B cell (primary cell): ENCODE measurements around the gene ORC5. TPM values are rescaled to one million over a fixed set of nuclear protein-coding genes. Genes with fewer than 3 reads are reported as not detected.

Source experiments
- ATAC-seq: fragments of 200-7000 bp; cut with Tn5 transposase; one replicate; pipeline ENCODE4 v1.10.0; 2021; ENCODE audit warnings: low read depth, mild to moderate bottlenecking, moderate number of reproducible peaks, moderate library complexity
- CTCF ChIA-PET: fragments of 350-600 bp; sonication (Branson Sonifier 250); formaldehyde crosslinking; loops from one replicate; lab custom pipeline; 2021; ENCODE audit warnings: antibody characterized with exemption, inconsistent platforms; lab: Charles Lee
- POLR2A ChIA-PET: fragments of 350-600 bp; sonication (Branson Sonifier 250); formaldehyde crosslinking; loops from one replicate; lab custom pipeline; 2021; ENCODE audit warnings: antibody characterized with exemption; lab: Charles Lee
- DNase-seq: peaks from one replicate; pipeline ENCODE4 v3.0.0; 2013
- H2AFZ ChIP-seq: 2 replicates; pipeline ENCODE4 v1.6.1; 2012; ENCODE audit warnings: mild to moderate bottlenecking, low read depth, low read length; ENCODE audit not compliant: insufficient read depth, poor library complexity, severe bottlenecking
- H3K27ac ChIP-seq, 2 donors: 1 replicate in 1 of 2; 2 replicates in 1 of 2; pipeline ENCODE4 v1.5.1; 2012 to 2013; ENCODE audit warnings: low read length in 2 of 2, mild to moderate bottlenecking in 2 of 2, moderate library complexity in 1 of 2
- H3K27me3 ChIP-seq, 4 experiments: fragments of 200-600 bp in 1 of 4; sonication (generic) in 1 of 4; replicated peaks in 1 of 4; 1 replicate in 2 of 4; 2 replicates in 2 of 4; pipeline versions ENCODE4 v1.6.1 to v1.7.0; 2013 to 2016; ENCODE audit warnings: low read length in 3 of 4, mild to moderate bottlenecking in 2 of 4, mixed read lengths in 1 of 4, moderate library complexity in 1 of 4; ENCODE audit not compliant: insufficient read depth in 4 of 4, control insufficient read depth in 3 of 4; ENCODE audit errors: control extremely low read depth in 1 of 4
- H3K36me3 ChIP-seq, 2 experiments: replicated peaks in 1 of 2; 1 replicate in 1 of 2; 2 replicates in 1 of 2; pipeline versions ENCODE4 v1.6.1 to v1.7.1; 2013; ENCODE audit warnings: low read length in 1 of 2; ENCODE audit not compliant: insufficient read depth in 2 of 2, control insufficient read depth in 1 of 2; ENCODE audit errors: control extremely low read depth in 1 of 2, extremely low read depth in 1 of 2
- H3K4me1 ChIP-seq, 2 donors: fragments of 200-600 bp in 1 of 2; sonication (generic) in 1 of 2; 1 replicate in 1 of 2; 2 replicates in 1 of 2; pipeline versions ENCODE4 v1.5.1 to v1.6.1; 2013 to 2017; ENCODE audit warnings: low read length in 2 of 2; ENCODE audit not compliant: control insufficient read depth in 2 of 2, insufficient read depth in 2 of 2
- H3K4me2 ChIP-seq: replicated peaks from 2 replicates; pipeline ENCODE3; 2012; ENCODE audit warnings: mild to moderate bottlenecking, low read depth, low read length; ENCODE audit not compliant: poor library complexity, severe bottlenecking
- H3K4me3 ChIP-seq, 5 experiments: fragments of 200-600 bp in 1 of 5; sonication (generic) in 1 of 5; 1 replicate in 3 of 5; 2 replicates in 2 of 5; pipeline versions ENCODE4 v1.5.1 to v1.7.0; 2011 to 2016; ENCODE audit warnings: low read length in 4 of 5, mild to moderate bottlenecking in 4 of 5, low read depth in 2 of 5, control low read depth in 1 of 5, moderate library complexity in 1 of 5; ENCODE audit not compliant: insufficient read depth in 1 of 5; ENCODE audit errors: control extremely low read depth in 1 of 5, extremely low read depth in 1 of 5
- H3K79me2 ChIP-seq: fragments of 200-600 bp; sonication (generic); one replicate; pipeline ENCODE4 v1.6.0; 2016; ENCODE audit warnings: low read length; ENCODE audit not compliant: control insufficient read depth, insufficient read depth
- H3K9ac ChIP-seq: fragments of 200-600 bp; sonication (generic); 2 replicates; pipeline ENCODE4 v1.6.1; 2017; ENCODE audit warnings: mild to moderate bottlenecking, low read length, moderate library complexity
- H3K9me3 ChIP-seq, 3 donors: one replicate each; pipeline versions ENCODE4 v1.6.1 to v1.7.1; 2013; ENCODE audit warnings: low read length in 2 of 3; ENCODE audit not compliant: control insufficient read depth in 2 of 3, insufficient read depth in 1 of 3; ENCODE audit errors: control extremely low read depth in 1 of 3
- H4K20me1 ChIP-seq: 2 replicates; pipeline ENCODE4 v1.6.0; 2012; ENCODE audit warnings: mild to moderate bottlenecking, low read length; ENCODE audit not compliant: insufficient read depth, control insufficient read depth, poor library complexity, severe bottlenecking
- H3K27ac Mint-ChIP-seq: one replicate; pipeline ENCODE4 v1.8.0; 2021; ENCODE audit warnings: mixed read lengths
- H3K27me3 Mint-ChIP-seq: one replicate; pipeline ENCODE4 v1.8.0; 2021; ENCODE audit warnings: mixed read lengths
- H3K4me1 Mint-ChIP-seq: one replicate; pipeline ENCODE4 v1.8.0; 2021; ENCODE audit warnings: mixed read lengths
- H3K4me3 Mint-ChIP-seq: one replicate; pipeline ENCODE4 v1.8.0; 2021; ENCODE audit warnings: mixed read lengths
- H3K9me3 Mint-ChIP-seq: one replicate; pipeline ENCODE4 v1.8.0; 2022; ENCODE audit warnings: mixed read lengths; ENCODE audit not compliant: insufficient read depth
- CTCF ChIP-seq: fragments of 200-600 bp; IDR thresholded peaks from one replicate; pipeline ENCODE4 v1.8.0; 2022; ENCODE audit warnings: antibody characterized with exemption, mild to moderate bottlenecking
- EZH2 ChIP-seq: IDR thresholded peaks from 2 replicates; pipeline ENCODE4 v1.6.1; 2012; ENCODE audit warnings: borderline replicate concordance, low read depth, mild to moderate bottlenecking, moderate library complexity, low read length; ENCODE audit not compliant: insufficient read depth, poor library complexity, severe bottlenecking
- WGBS: methylation state at CpG from one replicate; pipeline ENCODE4 v1.1.5; 2013; ENCODE audit warnings: missing lambda C conversion rate; ENCODE audit not compliant: insufficient coverage; 5-methylcytosine and 5-hydroxymethylcytosine counted together
- intact Hi-C: fragments of 100-400 bp; cut with micrococcal nuclease; formaldehyde crosslinking; loops from one replicate; pipeline ENCODE4 v1.10.0; 2022
- polyA plus RNA-seq: library from polyadenylated mRNA; depleted of rRNA; stranded (reverse); fragments of >200 nt; gene quantifications from 2 replicates; pipeline ENCODE4 v1.2.3, GENCODE V29; 2012
- total RNA-seq, 2 donors: library from RNA; stranded (reverse); fragments of 120-200 nt in 1 of 2; gene quantifications; 1 replicate in 1 of 2; 2 replicates in 1 of 2; pipeline versions ENCODE4 v1.2.3 to v1.2.4, GENCODE V29; 2013 to 2022

Gene ORC5
- total and polyA plus RNA-seq, 2 donors (not counting 1 experiment from before 2014, with no cell fraction given) = 6.8 to 20.2 TPM

DNA sequence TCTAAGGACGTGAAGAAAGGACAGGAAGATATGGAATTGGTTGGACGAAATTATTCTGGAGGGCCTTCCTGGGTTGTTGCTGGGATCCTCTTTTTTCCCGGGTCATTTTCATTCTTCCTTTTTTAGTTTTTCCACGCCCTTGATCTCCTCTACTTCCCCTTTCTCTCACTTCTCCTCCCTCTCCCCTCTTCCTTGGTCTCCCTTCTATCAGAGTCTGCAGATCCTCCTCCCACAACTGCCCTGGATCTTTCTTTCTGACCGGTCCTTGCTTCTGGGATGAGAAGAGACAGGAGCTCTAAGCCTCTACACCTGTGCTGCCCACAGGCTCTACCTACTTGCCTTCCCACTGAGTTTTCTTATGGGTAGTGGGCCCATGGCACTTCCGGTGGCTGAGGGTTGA is 114.7 kb downstream of the ORC5 start:
- no peak for TF ChIP-seq EZH2
- TF ChIP-seq CTCF = no peak
- intact Hi-C loops = no loop called here
- CTCF ChIA-PET = no interaction called here
- Histone ChIP-seq H3K27ac (no peak overlapping the region), H3K27me3 (no peaks in the 10 kb centered on the region), H3K4me3 (no peak overlapping the region), H3K79me2 (no peaks in the 10 kb centered on the region), H3K36me3 (no peaks in the 10 kb centered on the region), H3K4me2 (no peak overlapping the region), H2AFZ (no peak overlapping the region), H3K9ac (no peak overlapping the region), H3K9me3 (no peaks in the 10 kb centered on the region), H4K20me1 (no peaks in the 10 kb centered on the region), H3K4me1 (no peaks in the 10 kb centered on the region)
- whole genome bisulfite sequencing = 35% methylated on average over 2 of the region's 6 CpGs
- Mint-ChIP-seq H3K4me3 (no peak overlapping the region), H3K9me3 (no peaks in the 10 kb centered on the region), H3K27ac (no peak overlapping the region), H3K27me3 (peaks cover 19% of the 10 kb centered on the region), H3K4me1 (no peaks in the 10 kb centered on the region)
- POLR2A ChIA-PET = no interaction called here
- DNase-seq (no peak), ATAC-seq (no peak)

- Histone ChIP-seq H4K20me1 (no peaks in the 10 kb centered on the region), H3K4me1 (no peaks in the 10 kb centered on the region), H3K9ac (no peak overlapping the region), H3K36me3 (no peaks in the 10 kb centered on the region), H3K79me2 (no peaks in the 10 kb centered on the region), H2AFZ (no peak overlapping the region), H3K9me3 (no peaks in the 10 kb centered on the region), H3K27ac (no peak overlapping the region), H3K4me2 (no peak overlapping the region), H3K4me3 (no peak overlapping the region), H3K27me3 (no peaks in the 10 kb centered on the region)
- H3K4me3 Mint-ChIP-seq = no peak overlapping the region
- CTCF ChIA-PET = no interaction called here
- intact Hi-C loops = no loop called here
- no peak for TF ChIP-seq EZH2
- no peak for TF ChIP-seq CTCF
- H3K27me3 Mint-ChIP-seq = peaks cover 19% of the 10 kb centered on the region
- ATAC-seq (no peak), DNase-seq (no peak)
- no peak overlapping the region for H3K27ac Mint-ChIP-seq
- POLR2A ChIA-PET = no interaction called here
- no CpG with 5 or more reads among the region's 4 CpGs for WGBS
- no peaks in the 10 kb centered on the region for H3K4me1 Mint-ChIP-seq
- no peaks in the 10 kb centered on the region for H3K9me3 Mint-ChIP-seq
Observed at GRCh38 chr7:104091242-104091641, 116.6 kb downstream of the ORC5 start.
